ENCODE results near the gene PIGR. TPM values are rescaled to one million over a fixed set of nuclear protein-coding genes. Genes with fewer than 3 reads are reported as not detected.

Gene PIGR
- total RNA-seq, 1 experiment from 2014 or later = not detected

DNA sequence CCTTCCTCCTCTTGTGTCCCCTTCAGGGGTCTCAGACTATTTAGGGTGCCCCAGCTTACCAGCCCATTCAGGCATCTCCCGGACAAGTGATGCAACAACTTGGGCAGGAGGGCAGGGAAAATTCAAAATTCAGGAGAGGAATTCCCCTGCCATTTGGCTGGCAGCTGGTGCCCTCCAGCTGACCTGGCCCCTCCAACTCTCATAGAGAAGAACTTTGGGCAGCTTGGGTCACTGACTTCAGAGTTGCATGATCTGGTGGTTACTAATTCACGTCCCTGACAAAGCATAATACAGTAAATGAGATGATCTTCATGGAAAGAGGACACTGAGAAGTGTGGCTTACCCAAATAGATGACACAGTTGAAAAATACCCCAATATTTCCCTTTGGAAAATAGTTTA is 24.2 kb upstream of the PIGR start, which contains the start of gene FCAMR:
Gene FCAMR, minus strand, starts transcription at position 15 of the 400 bp plus-strand sequence. CDS start 335 bp downstream, outside the sequence.
- Histone ChIP-seq H2BK120ac (ENCODE audit: low read depth, low read length, poor library complexity, severe bottlenecking) (no peak within 1 kb of the TSS), H2BK5ac (ENCODE audit: insufficient read length, low read length) (no peak within 1 kb of the TSS), H3K23ac (ENCODE audit: insufficient read length, low read depth, low read length) (no peak within 1 kb of the TSS), H3K56ac (ENCODE audit: insufficient read length, low read depth, low read length) (no peak within 1 kb of the TSS), H3T11ph (ENCODE audit: low read length) (no peak within 1 kb of the TSS), H2AK5ac (ENCODE audit: insufficient read length, low read length) (no peak within 1 kb of the TSS), H3K23me2 (ENCODE audit: insufficient read length, low read depth, low read length, poor library complexity, severe bottlenecking) (no peaks in the 10 kb centered on the region), H3K4me1 (ENCODE audit: insufficient read depth, low read length) (no peaks in the 10 kb centered on the region), H3K79me1 (ENCODE audit: insufficient read depth, low read depth, low read length, poor library complexity, severe bottlenecking) (no peaks in the 10 kb centered on the region), H4K91ac (ENCODE audit: insufficient read length, low read depth, low read length) (no peak within 1 kb of the TSS), H3K27me3 (ENCODE audit: insufficient read depth, low read length) (no peaks in the 10 kb centered on the region), H4K20me1 (ENCODE audit: control insufficient read depth, insufficient read depth, insufficient read length) (no peaks in the 10 kb centered on the region), H3K4me2 (ENCODE audit: insufficient read depth, insufficient read length, low read length) (no peak within 1 kb of the TSS), H4K8ac (replicated peaks; ENCODE audit: insufficient read length, low read depth, low read length) (no peak within 1 kb of the TSS), H2BK12ac (ENCODE audit: insufficient read length, low read depth, low read length) (no peak within 1 kb of the TSS), H2BK20ac (ENCODE audit: low read depth, low read length, poor library complexity, severe bottlenecking) (no peak within 1 kb of the TSS), H3K18ac (ENCODE audit: insufficient read length, low read depth, low read length) (no peak within 1 kb of the TSS), H2AFZ (ENCODE audit: low read length) (no peak within 1 kb of the TSS), H3K14ac (ENCODE audit: insufficient read depth, low read length) (no peak within 1 kb of the TSS), H3K27ac (ENCODE audit: insufficient read length, low read depth, low read length) (no peak within 1 kb of the TSS), H3K4ac (ENCODE audit: low read depth, low read length) (no peak within 1 kb of the TSS), H3K9ac (ENCODE audit: extremely low read depth, insufficient read length, low read length) (no peak within 1 kb of the TSS), H4K5ac (ENCODE audit: insufficient read length, low read depth, low read length) (no peak within 1 kb of the TSS), H3K79me2 (ENCODE audit: insufficient read depth, low read length) (no peaks in the 10 kb centered on the region), H3K9me3 (ENCODE audit: control insufficient read depth, low read depth, low read length) (no peaks in the 10 kb centered on the region), H2BK15ac (ENCODE audit: low read depth, low read length) (no peak within 1 kb of the TSS)
- no CpG with 5 or more reads among the region's 2 CpGs for WGBS (ENCODE audit: extremely low coverage, insufficient read length, low lambda C conversion rate)
- no peak within 1 kb of the TSS; a peak in 1 of 7 replicates for H3K27ac Mint-ChIP-seq
- H3K4me1 Mint-ChIP-seq = no peaks in the 10 kb centered on the region; a peak in 1 of 4 replicates
- no peak within 1 kb of the TSS for H3K4me3 Mint-ChIP-seq
- H3K27me3 Mint-ChIP-seq (ENCODE audit: low read depth) = peaks cover 20% of the 10 kb centered on the region
- TF ChIP-seq, protein P1, sequence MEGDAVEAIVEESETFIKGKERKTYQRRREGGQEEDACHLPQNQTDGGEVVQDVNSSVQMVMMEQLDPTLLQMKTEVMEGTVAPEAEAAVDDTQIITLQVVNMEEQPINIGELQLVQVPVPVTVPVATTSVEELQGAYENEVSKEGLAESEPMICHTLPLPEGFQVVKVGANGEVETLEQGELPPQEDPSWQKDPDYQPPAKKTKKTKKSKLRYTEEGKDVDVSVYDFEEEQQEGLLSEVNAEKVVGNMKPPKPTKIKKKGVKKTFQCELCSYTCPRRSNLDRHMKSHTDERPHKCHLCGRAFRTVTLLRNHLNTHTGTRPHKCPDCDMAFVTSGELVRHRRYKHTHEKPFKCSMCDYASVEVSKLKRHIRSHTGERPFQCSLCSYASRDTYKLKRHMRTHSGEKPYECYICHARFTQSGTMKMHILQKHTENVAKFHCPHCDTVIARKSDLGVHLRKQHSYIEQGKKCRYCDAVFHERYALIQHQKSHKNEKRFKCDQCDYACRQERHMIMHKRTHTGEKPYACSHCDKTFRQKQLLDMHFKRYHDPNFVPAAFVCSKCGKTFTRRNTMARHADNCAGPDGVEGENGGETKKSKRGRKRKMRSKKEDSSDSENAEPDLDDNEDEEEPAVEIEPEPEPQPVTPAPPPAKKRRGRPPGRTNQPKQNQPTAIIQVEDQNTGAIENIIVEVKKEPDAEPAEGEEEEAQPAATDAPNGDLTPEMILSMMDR (conservative IDR thresholded peaks at IDR 0.05) = no peak
- no peaks in the 10 kb centered on the region for H3K9me3 Mint-ChIP-seq
- no peaks in the 10 kb centered on the region; a peak in 1 of 7 replicates for H3K36me3 Mint-ChIP-seq (ENCODE audit: insufficient read depth in 1 of 3, low read depth in 3 of 3)
- no peak for DNase-seq

Measured in H9 (cell line).